ENCODE data around the gene EFCAB6.

Gene EFCAB6

GRCh38 chr22:43858156-43858895 is 46.2 kb upstream of the EFCAB6 start:
- no peak overlapping the region for H3K4me3 ChIP-seq (replicated peaks; ENCODE audit: low read depth, low read length)
- TF ChIP-seq, protein P1, sequence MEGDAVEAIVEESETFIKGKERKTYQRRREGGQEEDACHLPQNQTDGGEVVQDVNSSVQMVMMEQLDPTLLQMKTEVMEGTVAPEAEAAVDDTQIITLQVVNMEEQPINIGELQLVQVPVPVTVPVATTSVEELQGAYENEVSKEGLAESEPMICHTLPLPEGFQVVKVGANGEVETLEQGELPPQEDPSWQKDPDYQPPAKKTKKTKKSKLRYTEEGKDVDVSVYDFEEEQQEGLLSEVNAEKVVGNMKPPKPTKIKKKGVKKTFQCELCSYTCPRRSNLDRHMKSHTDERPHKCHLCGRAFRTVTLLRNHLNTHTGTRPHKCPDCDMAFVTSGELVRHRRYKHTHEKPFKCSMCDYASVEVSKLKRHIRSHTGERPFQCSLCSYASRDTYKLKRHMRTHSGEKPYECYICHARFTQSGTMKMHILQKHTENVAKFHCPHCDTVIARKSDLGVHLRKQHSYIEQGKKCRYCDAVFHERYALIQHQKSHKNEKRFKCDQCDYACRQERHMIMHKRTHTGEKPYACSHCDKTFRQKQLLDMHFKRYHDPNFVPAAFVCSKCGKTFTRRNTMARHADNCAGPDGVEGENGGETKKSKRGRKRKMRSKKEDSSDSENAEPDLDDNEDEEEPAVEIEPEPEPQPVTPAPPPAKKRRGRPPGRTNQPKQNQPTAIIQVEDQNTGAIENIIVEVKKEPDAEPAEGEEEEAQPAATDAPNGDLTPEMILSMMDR (IDR thresholded peaks at IDR 0.05; ENCODE audit: low read depth, low read length, missing control alignments): no peak
- DNase-seq (ENCODE audit: extremely low read depth, low read depth): no peak

DNA sequence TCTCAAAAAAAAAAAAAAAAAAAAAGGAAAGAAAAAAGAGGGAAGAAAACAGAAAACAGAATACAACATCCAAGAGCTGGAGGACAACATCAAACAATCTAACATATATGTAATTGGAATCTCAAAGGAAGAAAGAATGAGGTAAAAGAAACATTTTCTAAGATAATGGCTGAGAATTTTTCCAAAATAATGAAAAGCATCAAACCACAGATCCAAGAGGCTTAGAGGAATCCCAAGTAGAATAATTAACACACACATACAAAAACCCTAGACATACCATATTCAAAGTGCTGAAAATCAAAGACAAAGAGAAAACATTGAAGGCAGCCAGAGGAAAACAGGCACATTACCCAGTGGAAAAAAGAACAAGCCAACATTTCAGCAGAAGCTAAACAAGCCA is 45.3 kb upstream of the EFCAB6 start:
- H3K4me3 ChIP-seq (replicated peaks; ENCODE audit: low read depth, low read length): no peak overlapping the region
- TF ChIP-seq, protein P1 (IDR thresholded peaks at IDR 0.05; ENCODE audit: low read depth, low read length, missing control alignments): no peak
- no peak for DNase-seq (ENCODE audit: extremely low read depth, low read depth)

- no peak overlapping the region for H3K4me3 ChIP-seq (replicated peaks; ENCODE audit: low read depth, low read length)
- TF ChIP-seq, protein P1 (IDR thresholded peaks at IDR 0.05; ENCODE audit: low read depth, low read length, missing control alignments): no peak
- DNase-seq (ENCODE audit: extremely low read depth, low read depth): no peak
Measured at GRCh38 chr22:43855431-43855830, 43.3 kb upstream of the EFCAB6 start.

DNA sequence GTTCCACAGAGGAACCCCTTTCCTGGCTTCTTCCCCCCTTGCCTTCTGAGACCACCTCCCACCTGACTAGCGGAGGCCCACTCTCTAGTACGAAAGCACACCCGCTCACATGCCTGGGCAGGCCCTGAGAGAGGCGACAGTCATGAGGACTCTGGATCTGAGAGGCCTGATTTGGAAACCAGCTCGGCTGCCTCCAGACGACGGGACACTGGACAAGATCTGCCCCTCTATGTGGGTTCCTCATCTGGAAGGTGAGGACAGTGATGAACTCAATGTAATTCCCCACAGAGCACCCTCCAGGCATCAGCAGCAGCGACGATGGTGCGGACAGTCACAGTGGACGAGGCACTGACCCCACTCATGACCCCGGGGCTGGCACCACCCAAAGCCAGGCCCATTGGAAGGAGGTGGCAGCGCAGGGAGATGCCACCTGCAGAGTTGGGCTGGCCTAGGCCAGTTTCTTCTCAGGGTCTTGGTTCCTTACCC is 42.7 kb upstream of the EFCAB6 start:
- DNase-seq (ENCODE audit: extremely low read depth, low read depth): no peak
- no peak overlapping the region for H3K4me3 ChIP-seq (replicated peaks; ENCODE audit: low read depth, low read length)
- TF ChIP-seq, protein P1 (IDR thresholded peaks at IDR 0.05; ENCODE audit: low read depth, low read length, missing control alignments): no peak

- H3K4me3 ChIP-seq (replicated peaks; ENCODE audit: low read depth, low read length): no peak overlapping the region
- no peak for DNase-seq (ENCODE audit: extremely low read depth, low read depth)
- TF ChIP-seq, protein P1 (IDR thresholded peaks at IDR 0.05; ENCODE audit: low read depth, low read length, missing control alignments): no peak
Measured at GRCh38 chr22:43854121-43854785, 42.1 kb upstream of the EFCAB6 start.

- DNase-seq (ENCODE audit: extremely low read depth, low read depth): no peak
- no peak overlapping the region for H3K4me3 ChIP-seq (replicated peaks; ENCODE audit: low read depth, low read length)
- TF ChIP-seq, protein P1 (IDR thresholded peaks at IDR 0.05; ENCODE audit: low read depth, low read length, missing control alignments): no peak
Measured at GRCh38 chr22:43853328-43853931, 41.3 kb upstream of the EFCAB6 start.
